ENCODE measurements around the gene SYT1. TPM values are rescaled to one million over a fixed set of nuclear protein-coding genes. Genes with fewer than 3 reads are reported as not detected.

Gene SYT1
- total RNA-seq, 1 experiment from 2014 or later: 15.8 TPM

GRCh38 chr12:79337662-79338290 is 473.2 kb downstream of the SYT1 start:
- H3K56ac ChIP-seq (ENCODE audit: insufficient read length, low read depth, low read length): no peak overlapping the region
- Mint-ChIP-seq H3K36me3 (ENCODE audit: insufficient read depth in 1 of 3, low read depth in 3 of 3) (peaks cover 4 to 5% (median 5%) of the 10 kb centered on the region in 3 experiments; a peak in 6 of 7 replicates), H3K4me3 (no peak overlapping the region), H3K27me3 (ENCODE audit: low read depth) (no peaks in the 10 kb centered on the region), H3K9me3 (peaks cover 5 to 13% of the 10 kb centered on the region in 2 experiments), H3K4me1 (peaks cover 3 to 7% of the 10 kb centered on the region in 2 experiments; a peak in 3 of 4 replicates), H3K27ac (no peak overlapping the region)
- no peaks in the 10 kb centered on the region for H3K9me3 ChIP-seq (ENCODE audit: control insufficient read depth, low read depth, low read length)
- H3K4me2 ChIP-seq (ENCODE audit: insufficient read depth, insufficient read length, low read length): no peak overlapping the region
- H2BK120ac ChIP-seq (ENCODE audit: low read depth, low read length, poor library complexity, severe bottlenecking): no peak overlapping the region
- no peak overlapping the region for H2BK5ac ChIP-seq (ENCODE audit: insufficient read length, low read length)
- no peak overlapping the region for H2BK15ac ChIP-seq (ENCODE audit: low read depth, low read length)
- H3K4ac ChIP-seq (ENCODE audit: low read depth, low read length): no peak overlapping the region
- no peaks in the 10 kb centered on the region for H3K23me2 ChIP-seq (ENCODE audit: insufficient read length, low read depth, low read length, poor library complexity, severe bottlenecking)
- H4K5ac ChIP-seq (ENCODE audit: insufficient read length, low read depth, low read length): no peak overlapping the region
- no peaks in the 10 kb centered on the region for H3K27me3 ChIP-seq (ENCODE audit: insufficient read depth, low read length)
- no peak overlapping the region for H2AFZ ChIP-seq (ENCODE audit: low read length)
- no peak overlapping the region for H2BK20ac ChIP-seq (ENCODE audit: low read depth, low read length, poor library complexity, severe bottlenecking)
- WGBS (ENCODE audit: extremely low coverage, insufficient read length, low lambda C conversion rate): no CpG with 5 or more reads among the region's 5 CpGs
- no peak for TF ChIP-seq CTCF (conservative IDR thresholded peaks at IDR 0.05)
- H4K20me1 ChIP-seq (ENCODE audit: control insufficient read depth, insufficient read depth, insufficient read length): no peaks in the 10 kb centered on the region
- DNase-seq: no peak
- no peaks in the 10 kb centered on the region for H3K79me1 ChIP-seq (ENCODE audit: insufficient read depth, low read depth, low read length, poor library complexity, severe bottlenecking)
- no peak overlapping the region for H3K18ac ChIP-seq (ENCODE audit: insufficient read length, low read depth, low read length)
- no peak overlapping the region for H3K27ac ChIP-seq (ENCODE audit: insufficient read length, low read depth, low read length)
- no peak overlapping the region for H3K23ac ChIP-seq (ENCODE audit: insufficient read length, low read depth, low read length)
- no peak overlapping the region for H3K14ac ChIP-seq (ENCODE audit: insufficient read depth, low read length)
- H3K4me1 ChIP-seq (ENCODE audit: insufficient read depth, low read length): no peaks in the 10 kb centered on the region
- H2BK12ac ChIP-seq (ENCODE audit: insufficient read length, low read depth, low read length): no peak overlapping the region
- no peak overlapping the region for H4K8ac ChIP-seq (replicated peaks; ENCODE audit: insufficient read length, low read depth, low read length)
- H3K79me2 ChIP-seq (ENCODE audit: insufficient read depth, low read length): no peaks in the 10 kb centered on the region
- H3K9ac ChIP-seq (ENCODE audit: extremely low read depth, insufficient read length, low read length): no peak overlapping the region
- no peak overlapping the region for H3T11ph ChIP-seq (ENCODE audit: low read length)
- H2AK5ac ChIP-seq (ENCODE audit: insufficient read length, low read length): no peak overlapping the region
- H4K91ac ChIP-seq (ENCODE audit: insufficient read length, low read depth, low read length): no peak overlapping the region

All from H9 (cell line).